Neural crest cell (in vitro differentiated cells): ENCODE data around the gene NADK. TPM values are rescaled to one million over a fixed set of nuclear protein-coding genes. Genes with fewer than 3 reads are reported as not detected.

ENCODE experiments used
- DNase-seq: peaks from one replicate; pipeline ENCODE4 v3.0.0; 2021; ENCODE audit warnings: low read depth, mixed read lengths, low spot score
- H3K27ac Mint-ChIP-seq: one replicate; pipeline ENCODE4 v1.8.0; 2021; ENCODE audit warnings: mild to moderate bottlenecking, mixed read lengths; ENCODE audit not compliant: unreplicated experiment
- H3K27me3 Mint-ChIP-seq: 2 replicates; pipeline ENCODE4 v1.8.0; 2021; ENCODE audit warnings: low read depth, mild to moderate bottlenecking, mixed read lengths
- H3K36me3 Mint-ChIP-seq: 2 replicates; pipeline ENCODE4 v1.8.0; 2021; ENCODE audit warnings: low read depth, mild to moderate bottlenecking, mixed read lengths
- H3K4me1 Mint-ChIP-seq: 2 replicates; pipeline ENCODE4 v1.8.0; 2021; ENCODE audit warnings: mixed read lengths
- H3K4me3 Mint-ChIP-seq: one replicate; pipeline ENCODE4 v1.8.0; 2021; ENCODE audit warnings: mild to moderate bottlenecking, mixed read lengths
- H3K9me3 Mint-ChIP-seq: 2 replicates; pipeline ENCODE4 v1.8.0; 2021; ENCODE audit warnings: mixed read lengths
- total RNA-seq: library from RNA; stranded (reverse); gene quantifications from 2 replicates; pipeline ENCODE4 v1.2.1, GENCODE V29; 2021
- TF ChIP-seq, protein P1 (sequence below): fragments of 200-600 bp; sonication (generic); conservative IDR thresholded peaks from 2 replicates; pipeline ENCODE4 v1.5.0; 2021; ENCODE audit warnings: antibody characterized with exemption, mild to moderate bottlenecking

Gene NADK
- total RNA-seq, 1 donor from 2014 or later, result 88.4 TPM

DNA sequence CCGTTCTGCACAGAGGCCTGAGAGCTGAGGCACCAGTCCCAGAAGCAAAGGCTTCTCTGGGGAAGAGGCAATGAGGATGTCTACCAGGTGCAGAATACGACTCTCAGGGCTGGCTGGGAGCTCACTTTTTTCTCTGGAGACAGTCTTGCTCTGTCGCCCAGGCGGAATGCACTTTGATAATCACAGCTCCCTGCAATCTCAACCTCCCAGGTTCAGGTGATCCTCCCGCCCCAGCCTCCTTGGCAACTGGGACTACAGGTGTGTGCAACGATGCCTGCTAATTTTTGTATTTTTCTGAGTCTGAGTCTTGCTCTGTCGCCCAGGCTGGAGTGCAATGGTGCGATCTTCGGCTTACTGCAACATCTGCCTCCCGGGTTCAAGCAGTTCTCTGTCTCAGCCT, 17.6 kb downstream of the NADK start:
- H3K4me1 Mint-ChIP-seq, result peaks cover 7% of the 10 kb centered on the region
- H3K9me3 Mint-ChIP-seq, result no peaks in the 10 kb centered on the region
- no peaks in the 10 kb centered on the region for H3K36me3 Mint-ChIP-seq

GRCh38 chr1:1760345-1760650, 18.0 kb downstream of the NADK start:
- no peak for DNase-seq
- Mint-ChIP-seq H3K27me3 (no peaks in the 10 kb centered on the region), H3K4me1 (peaks cover 7% of the 10 kb centered on the region), H3K27ac (no peak overlapping the region), H3K9me3 (no peaks in the 10 kb centered on the region), H3K4me3 (no peak overlapping the region), H3K36me3 (no peaks in the 10 kb centered on the region)
- TF ChIP-seq, protein P1, sequence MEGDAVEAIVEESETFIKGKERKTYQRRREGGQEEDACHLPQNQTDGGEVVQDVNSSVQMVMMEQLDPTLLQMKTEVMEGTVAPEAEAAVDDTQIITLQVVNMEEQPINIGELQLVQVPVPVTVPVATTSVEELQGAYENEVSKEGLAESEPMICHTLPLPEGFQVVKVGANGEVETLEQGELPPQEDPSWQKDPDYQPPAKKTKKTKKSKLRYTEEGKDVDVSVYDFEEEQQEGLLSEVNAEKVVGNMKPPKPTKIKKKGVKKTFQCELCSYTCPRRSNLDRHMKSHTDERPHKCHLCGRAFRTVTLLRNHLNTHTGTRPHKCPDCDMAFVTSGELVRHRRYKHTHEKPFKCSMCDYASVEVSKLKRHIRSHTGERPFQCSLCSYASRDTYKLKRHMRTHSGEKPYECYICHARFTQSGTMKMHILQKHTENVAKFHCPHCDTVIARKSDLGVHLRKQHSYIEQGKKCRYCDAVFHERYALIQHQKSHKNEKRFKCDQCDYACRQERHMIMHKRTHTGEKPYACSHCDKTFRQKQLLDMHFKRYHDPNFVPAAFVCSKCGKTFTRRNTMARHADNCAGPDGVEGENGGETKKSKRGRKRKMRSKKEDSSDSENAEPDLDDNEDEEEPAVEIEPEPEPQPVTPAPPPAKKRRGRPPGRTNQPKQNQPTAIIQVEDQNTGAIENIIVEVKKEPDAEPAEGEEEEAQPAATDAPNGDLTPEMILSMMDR, result no peak

More for the DNA sequence above, 17.6 kb downstream of the NADK start:
- no peak for DNase-seq
- Mint-ChIP-seq H3K27me3 (no peaks in the 10 kb centered on the region), H3K4me3 (no peak overlapping the region), H3K27ac (no peak overlapping the region)
- TF ChIP-seq, protein P1, result no peak

DNA sequence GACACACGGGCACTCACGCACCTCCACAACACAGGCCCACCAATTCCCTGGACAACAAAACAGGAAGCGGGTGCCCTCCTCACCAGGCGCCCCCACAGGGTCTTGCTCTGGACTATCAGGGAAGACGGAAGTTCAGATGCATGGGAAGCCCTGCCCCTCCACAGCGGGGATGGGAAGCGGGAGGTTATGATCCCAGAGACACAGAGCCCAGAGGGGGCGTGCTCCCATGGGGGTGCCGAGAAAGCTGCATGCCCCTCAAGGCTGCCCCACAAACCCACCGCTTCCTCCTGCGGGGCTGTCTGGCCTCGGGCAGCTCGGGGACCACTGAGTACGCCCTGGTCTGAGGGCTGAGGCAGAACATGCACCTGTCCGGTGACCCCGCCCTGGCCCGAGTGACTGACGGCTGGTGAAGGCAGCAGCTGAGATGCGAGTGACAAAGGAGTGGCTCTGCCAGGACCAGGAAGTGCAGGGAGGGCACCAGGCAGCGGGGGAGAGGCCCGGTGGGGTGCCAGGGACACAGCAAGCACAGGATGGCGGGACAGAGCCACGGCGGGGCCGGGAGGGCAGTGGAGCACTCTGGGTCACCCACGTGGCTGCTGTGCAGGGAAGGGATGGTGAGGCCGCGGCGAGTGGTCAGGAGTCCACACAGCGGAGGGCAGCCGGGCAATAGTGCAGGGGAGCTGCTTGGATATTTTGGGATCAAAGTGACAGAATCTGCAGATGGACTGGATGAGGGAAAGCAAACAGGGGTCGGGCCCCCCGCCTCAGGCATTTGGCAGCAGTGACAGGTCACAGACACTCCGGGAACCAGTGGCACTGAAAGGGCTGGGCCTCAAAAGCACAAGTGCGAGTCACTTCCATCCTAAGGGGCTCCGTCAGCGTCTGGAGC, 18.6 kb downstream of the NADK start:
- H3K4me3 Mint-ChIP-seq, result no peak overlapping the region
- DNase-seq, result no peak
- no peaks in the 10 kb centered on the region for H3K9me3 Mint-ChIP-seq
- peaks cover 3% of the 10 kb centered on the region for H3K36me3 Mint-ChIP-seq
- TF ChIP-seq, protein P1, result no peak
- no peak overlapping the region for H3K27ac Mint-ChIP-seq
- no peaks in the 10 kb centered on the region for H3K27me3 Mint-ChIP-seq
- H3K4me1 Mint-ChIP-seq, result peaks cover 7% of the 10 kb centered on the region

DNA sequence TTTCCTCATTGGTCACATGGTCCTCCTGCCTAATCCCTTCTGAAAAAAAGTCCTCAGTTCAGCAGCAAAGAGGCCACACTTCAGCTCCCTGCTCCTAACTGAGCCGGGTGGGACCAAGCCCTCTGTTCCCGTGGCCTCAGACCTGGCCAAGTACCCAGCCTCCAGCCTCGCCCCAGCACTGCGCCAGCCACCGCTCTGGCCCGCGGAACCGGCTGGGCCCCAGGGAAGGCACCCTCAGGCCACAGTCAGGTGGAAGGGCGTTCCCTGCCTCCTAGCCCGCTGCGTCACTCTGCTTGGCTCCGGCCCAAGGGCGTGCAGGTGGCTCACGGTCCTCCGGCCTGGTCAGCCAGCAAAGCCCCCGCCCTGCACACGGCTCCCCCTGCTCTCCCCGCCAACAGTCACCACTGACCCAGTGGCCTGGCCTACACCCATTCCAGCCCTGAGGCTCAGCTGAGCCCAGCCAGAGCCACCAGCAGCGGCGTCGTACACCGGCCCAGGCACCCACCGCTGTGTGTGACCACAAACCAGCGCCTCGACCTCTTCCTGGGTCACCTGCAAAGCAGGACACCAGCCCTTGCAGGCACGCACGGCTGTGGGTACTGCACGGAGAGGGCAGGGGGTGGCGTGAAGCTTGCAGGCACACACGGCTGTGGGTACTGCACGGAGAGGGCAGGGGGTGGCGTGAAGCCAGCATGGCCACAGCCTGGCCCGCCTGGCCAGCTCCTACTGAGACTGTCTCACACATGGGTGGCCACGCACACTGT, 19.4 kb downstream of the NADK start:
- Mint-ChIP-seq H3K36me3 (peaks cover 3% of the 10 kb centered on the region), H3K27ac (no peak overlapping the region), H3K4me1 (peaks cover 3% of the 10 kb centered on the region)

GRCh38 chr1:1758059-1758621, 20.1 kb downstream of the NADK start:
- H3K4me1 Mint-ChIP-seq, result peaks cover 5% of the 10 kb centered on the region
- peaks cover 3% of the 10 kb centered on the region for H3K36me3 Mint-ChIP-seq
- H3K27ac Mint-ChIP-seq, result no peak overlapping the region
- no peak overlapping the region for H3K4me3 Mint-ChIP-seq
- DNase-seq, result no peak
- no peaks in the 10 kb centered on the region for H3K27me3 Mint-ChIP-seq
- no peaks in the 10 kb centered on the region for H3K9me3 Mint-ChIP-seq
- TF ChIP-seq, protein P1, result no peak

More for the DNA sequence above, 19.4 kb downstream of the NADK start:
- DNase-seq, result no peak
- Mint-ChIP-seq H3K27me3 (no peaks in the 10 kb centered on the region), H3K4me3 (no peak overlapping the region), H3K9me3 (no peaks in the 10 kb centered on the region)
- TF ChIP-seq, protein P1, result no peak
